ENCODE results near the gene EBF4. TPM values are rescaled to one million over a fixed set of nuclear protein-coding genes. Genes with fewer than 3 reads are reported as not detected.

Gene EBF4
- total and polyA plus RNA-seq, 7 donors, result 0.42 to 1.9 (median 1.2) TPM

- intact Hi-C loops (cut with DNase I), result loop anchor here in 1 of 2 donors (2.0 kb wide), 1 partner anchor 76 kb away; no protein-coding TSS in a partner anchor
- 11 to 16% (median 15%) methylated on average over 3 of the region's 3 CpGs for WGBS, 3 donors
- H3K4me1 ChIP-seq, result no peaks in the 10 kb centered on the region
- H3K9me3 ChIP-seq, result peaks cover 5% of the 10 kb centered on the region
- H3K4me3 ChIP-seq, result no peak overlapping the region
- DNase-seq (no peak), ATAC-seq (no peak)
- no peaks in the 10 kb centered on the region for H3K36me3 ChIP-seq (ENCODE audit: insufficient read depth in 1 of 2, low read depth in 1 of 2)
- TF ChIP-seq CTCF (IDR thresholded peaks at IDR 0.05), result no peak
- H3K27me3 ChIP-seq (ENCODE audit: insufficient read depth in 3 of 3, low read length in 2 of 3), result peaks cover 0 to 8% (median 0%) of the 10 kb centered on the region in 3 donors
- no peak overlapping the region for H3K27ac ChIP-seq
Observed at GRCh38 chr20:2713285-2713684, 20.7 kb downstream of the EBF4 start.

- intact Hi-C loops (cut with DNase I), result no loop called here
- Histone ChIP-seq H3K4me1 (no peaks in the 10 kb centered on the region), H3K27me3 (ENCODE audit: insufficient read depth in 3 of 3, low read length in 2 of 3) (peaks cover 0 to 2% (median 0%) of the 10 kb centered on the region in 3 donors), H3K36me3 (ENCODE audit: insufficient read depth in 1 of 2, low read depth in 1 of 2) (no peaks in the 10 kb centered on the region), H3K9me3 (peaks cover 14% of the 10 kb centered on the region), H3K4me3 (no peak overlapping the region), H3K27ac (no peak overlapping the region)
- ATAC-seq, result no peak
- 60 to 66% (median 61%) methylated on average over 6 of the region's 6 CpGs for WGBS, 3 donors
- DNase-seq, result no peak
- no peak for TF ChIP-seq CTCF (IDR thresholded peaks at IDR 0.05)
Observed at GRCh38 chr20:2729251-2729713, 36.7 kb downstream of the EBF4 start.

- Histone ChIP-seq H3K36me3 (ENCODE audit: insufficient read depth in 1 of 2, low read depth in 1 of 2) (no peaks in the 10 kb centered on the region), H3K4me1 (no peaks in the 10 kb centered on the region), H3K27me3 (ENCODE audit: insufficient read depth in 3 of 3, low read length in 2 of 3) (peaks cover 0 to 2% (median 0%) of the 10 kb centered on the region in 3 donors), H3K4me3 (no peak overlapping the region), H3K27ac (no peak overlapping the region), H3K9me3 (peaks cover 14% of the 10 kb centered on the region)
- no peak for TF ChIP-seq CTCF (IDR thresholded peaks at IDR 0.05)
- intact Hi-C loops (cut with DNase I), result no loop called here
- no peak for DNase-seq
- 40 to 52% (median 50%) methylated on average over 1 of the region's 1 CpG for WGBS, 3 donors
- no peak for ATAC-seq
Observed at GRCh38 chr20:2729791-2730190, 37.2 kb downstream of the EBF4 start.

GRCh38 chr20:2734899-2735298 lies 42.3 kb downstream of the EBF4 start:
- TF ChIP-seq CTCF (IDR thresholded peaks at IDR 0.05), result no peak
- intact Hi-C loops (cut with DNase I), result no loop called here
- Histone ChIP-seq H3K36me3 (ENCODE audit: insufficient read depth in 1 of 2, low read depth in 1 of 2) (no peaks in the 10 kb centered on the region), H3K9me3 (peaks cover 14% of the 10 kb centered on the region), H3K4me3 (no peak overlapping the region), H3K27me3 (ENCODE audit: insufficient read depth in 3 of 3, low read length in 2 of 3) (peaks cover 0 to 2% (median 0%) of the 10 kb centered on the region in 3 donors), H3K27ac (no peak overlapping the region), H3K4me1 (no peaks in the 10 kb centered on the region)
- WGBS, 3 donors, result 75 to 82% (median 79%) methylated on average over 2 of the region's 2 CpGs
- ATAC-seq (no peak), DNase-seq (no peak)

GRCh38 chr20:2736441-2736840 lies 43.9 kb downstream of the EBF4 start:
- 93 to 97% (median 94%) methylated on average over 3 of the region's 3 CpGs for WGBS, 3 donors
- no peak for ATAC-seq
- peaks cover 0 to under 1% (median 0%) of the 10 kb centered on the region in 3 donors for H3K27me3 ChIP-seq (ENCODE audit: insufficient read depth in 3 of 3, low read length in 2 of 3)
- H3K36me3 ChIP-seq (ENCODE audit: insufficient read depth in 1 of 2, low read depth in 1 of 2), result no peaks in the 10 kb centered on the region
- no peak for DNase-seq
- H3K9me3 ChIP-seq, result peaks cover 14% of the 10 kb centered on the region
- no peak for TF ChIP-seq CTCF (IDR thresholded peaks at IDR 0.05)
- intact Hi-C loops (cut with DNase I), result no loop called here
- no peak overlapping the region for H3K27ac ChIP-seq
- no peaks in the 10 kb centered on the region for H3K4me1 ChIP-seq
- H3K4me3 ChIP-seq, result no peak overlapping the region
